ENCODE measurements around the gene ADAM15. TPM values are rescaled to one million over a fixed set of nuclear protein-coding genes. Genes with fewer than 3 reads are reported as not detected.
A peak's percentile ranks its signal among the peaks of the same experiment; 100 is the strongest.

The ADAM15 gene
- total and polyA plus RNA-seq, 2 of the 8 experiments (the other 6 are each of a cell fraction or from before 2014, with no cell fraction given) = 32.9 to 37.6 TPM

DNA sequence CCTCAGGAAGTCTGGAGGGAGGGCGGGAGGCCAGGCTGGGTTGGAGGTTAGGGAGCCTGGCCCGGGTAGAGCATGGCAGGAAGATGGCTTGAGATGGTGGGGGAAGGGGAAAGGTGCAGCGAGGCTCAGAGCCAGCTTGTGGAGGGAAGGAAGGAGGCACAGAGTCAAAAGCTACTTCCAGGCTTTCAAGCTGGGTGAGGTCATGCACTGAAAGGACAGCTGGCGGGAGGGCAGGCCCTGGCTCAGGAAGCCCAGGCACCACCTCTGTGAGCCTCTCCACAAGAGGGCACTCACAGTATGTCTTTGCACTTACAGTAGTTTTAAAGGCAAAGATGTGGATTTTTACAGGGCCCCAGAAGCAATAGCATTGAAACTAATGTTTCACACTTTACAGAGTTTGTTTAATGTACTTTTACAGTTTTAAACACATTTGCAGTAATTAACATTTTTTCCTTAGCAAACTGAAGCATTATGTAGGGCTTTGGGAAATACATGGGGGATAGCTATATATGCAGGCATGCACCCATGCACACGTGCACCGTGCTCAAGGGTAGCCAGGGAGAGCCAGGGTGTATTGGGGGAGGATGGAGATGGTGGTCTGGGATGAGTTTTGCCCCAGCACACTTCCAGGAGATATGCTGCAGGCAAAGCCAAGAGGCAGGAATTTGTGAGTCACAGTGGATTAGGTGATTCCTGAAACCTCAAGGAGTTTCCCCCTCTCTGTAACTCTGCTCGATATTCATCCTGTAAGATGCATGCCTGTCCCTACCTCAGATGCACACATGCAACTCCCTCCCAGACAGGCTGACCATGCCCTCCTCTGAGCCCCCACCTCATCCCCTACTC lies 6.1 kb upstream of the ADAM15 start:
- no peaks in the 10 kb centered on the region; a peak in 2 of 7 replicates for H3K27me3 ChIP-seq (replicated peaks in 1 of 4; ENCODE audit: control insufficient read depth in 3 of 4, extremely low read depth in 1 of 4, insufficient read depth in 3 of 4, low read length in 3 of 4)
- no peaks in the 10 kb centered on the region; the same call in 1 of the 2 replicates for H3K23me2 ChIP-seq (ENCODE audit: low read depth, low read length)
- no peak overlapping the region for H2AFZ ChIP-seq (ENCODE audit: low read length)
- DNase-seq (ENCODE audit: low read depth in 1 of 2, low spot score in 2 of 2) (peak; percentile 67 to 73), FAIRE-seq (peak; percentile 62)
- no peaks in the 10 kb centered on the region for H4K20me1 ChIP-seq (replicated peaks in 1 of 2; ENCODE audit: control insufficient read depth in 1 of 2, insufficient read depth in 2 of 2, low read length in 2 of 2)
- no peak overlapping the region for H3K4me2 ChIP-seq (ENCODE audit: insufficient read depth in 1 of 2, low read depth in 2 of 2, low read length in 2 of 2)
- no peak overlapping the region for H2AK5ac ChIP-seq (ENCODE audit: low read depth, low read length)
- H3K23ac ChIP-seq (ENCODE audit: insufficient read length) = no peak overlapping the region
- H3K9ac ChIP-seq (replicated peaks in 1 of 4; ENCODE audit: extremely low read depth in 1 of 4, low read depth in 3 of 4, low read length in 3 of 4) = no peak overlapping the region
- no peak overlapping the region for H2BK120ac ChIP-seq (replicated peaks; ENCODE audit: low read depth, low read length)
- no peak overlapping the region for H3K27ac ChIP-seq (ENCODE audit: low read depth, low read length)
- H3K79me2 ChIP-seq (ENCODE audit: control insufficient read depth in 1 of 2, insufficient read depth in 2 of 2, low read length in 2 of 2) = no peaks in the 10 kb centered on the region
- H3K79me1 ChIP-seq (ENCODE audit: low read depth, low read length) = no peaks in the 10 kb centered on the region; the same call in 1 of the 2 replicates
- H2BK20ac ChIP-seq (ENCODE audit: low read length) = peak overlapping the region; percentile 55
- H3K14ac ChIP-seq (ENCODE audit: insufficient read length) = no peak overlapping the region
- 65% methylated on average over 7 of the region's 7 CpGs; no CpG with 5 or more reads in 1 of the 2 experiments for WGBS, 2 experiments (ENCODE audit: extremely low coverage in 1 of 2, insufficient coverage in 1 of 2, insufficient read length in 1 of 2, insufficient replicate concordance in 2 of 2, low coverage in 1 of 2, low lambda C conversion rate in 2 of 2, missing lambda C conversion rate in 1 of 2)
- peak overlapping the region; percentile 82 for H2BK15ac ChIP-seq (ENCODE audit: low read length)
- H4K5ac ChIP-seq (ENCODE audit: insufficient read length, low read depth, low read length) = peak overlapping the region; percentile 22
- H3K36me3 ChIP-seq (ENCODE audit: control insufficient read depth in 2 of 4, insufficient read depth in 4 of 4, low read length in 3 of 4) = no peaks in the 10 kb centered on the region
- H3K18ac ChIP-seq (ENCODE audit: extremely low read depth, low read length) = no peak overlapping the region
- peaks cover 4 to 15% (median 5%) of the 10 kb centered on the region in 4 experiments; a peak in 6 of 7 replicates for H3K4me1 ChIP-seq (replicated peaks in 1 of 4; ENCODE audit: control insufficient read depth in 3 of 4, insufficient read depth in 4 of 4, low read length in 3 of 4)
- peak overlapping the region; percentile 68 for H2BK5ac ChIP-seq (ENCODE audit: low read depth, low read length)
- H4K91ac ChIP-seq (replicated peaks; ENCODE audit: insufficient read length, low read length) = no peak overlapping the region
- H3K4me3 ChIP-seq (ENCODE audit: extremely low read depth in 1 of 4, insufficient read depth in 2 of 4, low read depth in 3 of 4, low read length in 4 of 4) = no peak overlapping the region
- peak overlapping the region; percentile 81; the same call in 1 of the 2 replicates for H2BK12ac ChIP-seq (ENCODE audit: low read depth, low read length)
- H3K9me3 ChIP-seq (ENCODE audit: insufficient read depth in 2 of 2, low read depth in 1 of 2, low read length in 1 of 2) = no peaks in the 10 kb centered on the region
- no peak overlapping the region for H3K56ac ChIP-seq (replicated peaks; ENCODE audit: insufficient read length, low read depth, low read length)
- H4K8ac ChIP-seq (ENCODE audit: extremely low read depth, insufficient read depth, low read length) = no peak overlapping the region; the same call in 1 of the 2 replicates
- peak overlapping the region; percentile 83 for H3K4ac ChIP-seq (replicated peaks; ENCODE audit: insufficient read length, low read depth, low read length)
- ChIA-PET CTCF (ENCODE audit: partially characterized antibody) (interaction anchor here (0.5 to 32.4 kb wide), 20 partner anchors 13 to 402 kb away, joined by 3 to 907 read pairs (median 4); partner anchors contain the start of genes ADAM15, DCST1, DCST2 and EFNA3), POLR2A (ENCODE audit: partially characterized antibody) (interaction anchor here (0.9 to 3.1 kb wide), 10 partner anchors 9 to 109 kb away, joined by 3 to 11 read pairs (median 5); partner anchors contain the start of genes PBXIP1, PMVK and SLC50A1)
- TF ChIP-seq MAX (IDR thresholded peaks at IDR 0.05) = 0 out of 2 replicates have a peak, but pooled peaks have one; percentile 27
- peak; percentile 70 to 76 for TF ChIP-seq RAD21 (IDR thresholded peaks at IDR 0.05 in 1 of 2, conservative IDR thresholded peaks at IDR 0.05 in 1 of 2; ENCODE audit: low read depth in 2 of 2, low read length in 2 of 2)
- TF ChIP-seq, protein P1, sequence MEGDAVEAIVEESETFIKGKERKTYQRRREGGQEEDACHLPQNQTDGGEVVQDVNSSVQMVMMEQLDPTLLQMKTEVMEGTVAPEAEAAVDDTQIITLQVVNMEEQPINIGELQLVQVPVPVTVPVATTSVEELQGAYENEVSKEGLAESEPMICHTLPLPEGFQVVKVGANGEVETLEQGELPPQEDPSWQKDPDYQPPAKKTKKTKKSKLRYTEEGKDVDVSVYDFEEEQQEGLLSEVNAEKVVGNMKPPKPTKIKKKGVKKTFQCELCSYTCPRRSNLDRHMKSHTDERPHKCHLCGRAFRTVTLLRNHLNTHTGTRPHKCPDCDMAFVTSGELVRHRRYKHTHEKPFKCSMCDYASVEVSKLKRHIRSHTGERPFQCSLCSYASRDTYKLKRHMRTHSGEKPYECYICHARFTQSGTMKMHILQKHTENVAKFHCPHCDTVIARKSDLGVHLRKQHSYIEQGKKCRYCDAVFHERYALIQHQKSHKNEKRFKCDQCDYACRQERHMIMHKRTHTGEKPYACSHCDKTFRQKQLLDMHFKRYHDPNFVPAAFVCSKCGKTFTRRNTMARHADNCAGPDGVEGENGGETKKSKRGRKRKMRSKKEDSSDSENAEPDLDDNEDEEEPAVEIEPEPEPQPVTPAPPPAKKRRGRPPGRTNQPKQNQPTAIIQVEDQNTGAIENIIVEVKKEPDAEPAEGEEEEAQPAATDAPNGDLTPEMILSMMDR (IDR thresholded peaks at IDR 0.05; ENCODE audit: control extremely low read depth in 1 of 3, insufficient read depth in 1 of 3, low read depth in 1 of 3, low read length in 3 of 3) = peak; percentile 76 to 86 (median 79)
- TF ChIP-seq CBX8 (IDR thresholded peaks at IDR 0.05; ENCODE audit: borderline replicate concordance, low read depth, low read length) = no peak
- TF ChIP-seq JUND (IDR thresholded peaks at IDR 0.05; ENCODE audit: low read length) = peak; percentile 81
- no peak for TF ChIP-seq FOSL1 (IDR thresholded peaks at IDR 0.05; ENCODE audit: insufficient read depth, low read depth, low read length)

All from H1 (cell line).